Mononuclear cell (primary cell): ENCODE measurements around the gene RPA1. TPM values are rescaled to one million over a fixed set of nuclear protein-coding genes. Genes with fewer than 3 reads are reported as not detected.
"Not testable (repeated sequence)": the region's sequence is repeated elsewhere in the genome, so short reads cannot be mapped to it uniquely, and the experiment has no call there.

ENCODE experiments used
- H3K27me3 ChIP-seq: 2 replicates; pipeline ENCODE4 v1.6.0; 2011; ENCODE audit warnings: low read length, control low read depth; ENCODE audit not compliant: insufficient read depth
- H3K4me1 ChIP-seq: 2 replicates; pipeline ENCODE4 v1.5.1; 2011; ENCODE audit warnings: mild to moderate bottlenecking, low read length, control low read depth; ENCODE audit not compliant: insufficient read depth
- H3K4me3 ChIP-seq: 2 replicates; pipeline ENCODE4 v1.5.1; 2011; ENCODE audit warnings: mild to moderate bottlenecking, low read length, moderate library complexity
- H3K9me3 ChIP-seq: 2 replicates; pipeline ENCODE4 v1.5.1; 2011; ENCODE audit warnings: low read depth, mild to moderate bottlenecking, control low read depth, low read length
- total RNA-seq: library from RNA; depleted of rRNA; stranded (reverse); fragments of >200 nt; gene quantifications from one replicate; pipeline ENCODE4 v1.2.3, GENCODE V29; 2012

RPA1 gene
- total RNA-seq = 21.3 TPM

GRCh38 chr17:1829592-1830257 is at the start of gene RPA1, which contains the start of gene SMYD4:
RPA1 (plus strand) TSS chr17:1830005; CDS start chr17:1830094, 89 bp downstream.
SMYD4 (minus strand) TSS chr17:1829902; CDS start chr17:1827994, 1,908 bp downstream.
- peak within 1 kb of the TSS; percentile 74 for H3K4me3 ChIP-seq
- H3K4me1 ChIP-seq = peaks cover 42% of the 10 kb centered on the region
- H3K9me3 ChIP-seq = no peaks in the 10 kb centered on the region
- no peaks in the 10 kb centered on the region for H3K27me3 ChIP-seq

GRCh38 chr17:1782171-1782567 is 47.6 kb upstream of the RPA1 start:
- Histone ChIP-seq H3K4me1 (peaks cover 27% of the 10 kb centered on the region), H3K9me3 (no peaks in the 10 kb centered on the region), H3K4me3 (no peak overlapping the region), H3K27me3 (no peaks in the 10 kb centered on the region)

GRCh38 chr17:1783271-1783670 is 46.5 kb upstream of the RPA1 start:
- no peak overlapping the region for H3K4me3 ChIP-seq
- peaks cover 27% of the 10 kb centered on the region for H3K4me1 ChIP-seq
- no peaks in the 10 kb centered on the region for H3K27me3 ChIP-seq
- H3K9me3 ChIP-seq = no peaks in the 10 kb centered on the region

DNA sequence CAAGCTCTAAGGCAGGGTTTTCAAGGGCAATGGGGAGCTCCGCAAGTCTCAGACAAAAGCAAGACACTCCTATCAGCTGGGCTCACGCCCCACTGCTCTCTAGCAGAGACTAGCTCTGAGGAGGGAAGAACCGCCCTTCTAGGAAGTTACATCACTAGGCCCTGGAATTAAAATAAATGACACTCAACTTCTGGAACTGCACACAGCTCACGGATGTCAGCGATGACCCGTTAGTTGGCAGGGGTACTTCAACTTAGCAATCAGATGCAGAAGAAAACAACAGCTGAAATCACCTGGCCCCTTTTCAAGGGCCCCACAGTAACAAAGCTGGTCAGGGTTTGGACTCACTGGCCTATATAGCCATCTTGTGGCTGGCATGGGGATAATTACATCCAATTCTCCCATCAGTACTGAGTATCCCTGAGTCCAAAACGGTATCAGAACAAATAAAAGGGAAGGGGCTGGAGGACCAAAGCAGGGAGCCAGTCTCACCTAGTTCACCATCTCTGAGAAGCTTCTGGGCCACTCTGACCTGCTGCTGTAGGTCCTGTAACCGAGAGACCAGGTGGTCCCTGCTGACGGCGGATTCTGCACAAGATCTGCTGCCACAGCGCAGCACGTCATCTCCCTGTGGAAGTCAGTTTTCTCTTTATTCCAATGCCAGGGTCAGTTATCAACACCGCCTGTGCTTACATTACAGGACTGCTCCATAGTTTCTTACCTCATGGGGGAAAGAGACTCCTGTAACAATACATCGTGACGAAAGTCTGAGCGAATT is 45.8 kb upstream of the RPA1 start:
- H3K4me1 ChIP-seq = peaks cover 27% of the 10 kb centered on the region
- no peaks in the 10 kb centered on the region for H3K9me3 ChIP-seq
- no peak overlapping the region for H3K4me3 ChIP-seq
- H3K27me3 ChIP-seq = no peaks in the 10 kb centered on the region

DNA sequence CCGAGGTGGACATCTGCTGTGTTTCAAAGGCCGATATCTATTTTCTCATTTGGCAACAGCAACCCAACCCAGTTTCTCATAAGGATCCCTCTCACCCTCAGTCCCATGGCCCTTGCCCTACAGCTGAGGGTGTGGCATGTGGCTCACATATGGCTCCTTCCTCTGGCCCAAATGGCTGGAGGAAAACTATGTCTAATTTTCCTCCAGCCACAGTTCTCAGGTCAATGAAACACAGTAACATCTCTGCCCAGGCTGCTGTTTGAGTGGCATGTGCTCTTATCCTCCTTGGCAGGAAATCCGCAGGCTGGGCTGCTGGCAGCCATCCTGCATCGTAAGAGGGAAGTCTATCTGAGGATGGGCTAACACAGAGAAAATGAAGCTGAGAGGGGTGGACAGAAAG is 43.9 kb upstream of the RPA1 start:
- no peaks in the 10 kb centered on the region for H3K9me3 ChIP-seq
- H3K4me3 ChIP-seq = no peak overlapping the region
- H3K27me3 ChIP-seq = no peaks in the 10 kb centered on the region
- H3K4me1 ChIP-seq = peaks cover 27% of the 10 kb centered on the region

- peaks cover 27% of the 10 kb centered on the region for H3K4me1 ChIP-seq
These were observed 43.1 kb upstream of the RPA1 start for GRCh38 chr17:1786708-1787107.

DNA sequence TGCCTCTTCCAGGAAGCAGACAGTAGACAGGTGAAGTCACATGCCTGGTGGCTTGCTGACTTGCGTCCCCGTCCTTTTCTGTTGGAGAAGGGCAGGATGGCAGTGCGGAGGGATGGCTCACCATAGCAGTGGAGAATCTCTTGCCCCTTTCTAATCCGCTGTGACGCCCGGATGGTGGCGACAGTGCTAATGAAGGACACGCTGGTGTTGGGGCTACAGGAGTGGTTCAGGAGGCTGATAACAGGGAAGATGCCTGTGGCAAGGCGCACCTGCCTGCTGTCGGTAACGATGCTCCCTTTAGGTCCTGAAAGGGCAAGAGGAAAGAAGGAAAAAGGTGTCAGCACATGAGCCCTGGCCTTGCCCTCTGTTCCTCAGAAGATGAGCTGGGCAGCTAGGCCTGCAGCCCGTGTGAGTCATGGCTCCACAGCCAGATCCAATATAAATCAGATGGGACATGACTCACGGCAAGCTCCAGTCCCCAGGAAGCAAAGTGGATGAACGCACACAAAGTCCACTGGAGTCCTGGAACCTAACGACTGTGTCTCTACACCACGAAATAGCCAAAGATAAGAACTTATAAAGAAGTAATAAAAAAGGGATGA is 42.4 kb upstream of the RPA1 start:
- Histone ChIP-seq H3K4me3 (no peak overlapping the region), H3K27me3 (no peaks in the 10 kb centered on the region), H3K9me3 (no peaks in the 10 kb centered on the region), H3K4me1 (peaks cover 21% of the 10 kb centered on the region)

More at GRCh38 chr17:1786708-1787107, 43.1 kb upstream of the RPA1 start:
- no peak overlapping the region for H3K4me3 ChIP-seq
- no peaks in the 10 kb centered on the region for H3K27me3 ChIP-seq
- no peaks in the 10 kb centered on the region for H3K9me3 ChIP-seq

DNA sequence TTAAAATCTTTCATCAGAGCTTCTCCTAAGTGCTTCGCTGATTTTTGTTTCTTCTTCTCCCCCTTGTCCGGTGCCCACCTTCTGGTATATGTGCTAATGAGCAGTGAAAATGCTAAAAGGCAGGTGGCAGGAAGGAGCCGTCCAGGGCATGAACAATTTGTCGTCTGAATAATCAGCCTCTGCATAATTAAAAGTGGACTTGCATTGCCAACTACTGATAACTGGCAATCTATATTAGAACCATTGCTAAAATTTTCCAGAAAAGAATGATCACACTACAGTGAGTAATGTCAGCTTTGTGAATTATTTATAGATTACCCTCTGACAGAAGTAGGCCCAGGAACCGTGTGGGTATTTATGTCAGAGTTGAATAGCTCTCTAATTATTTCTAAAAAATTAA is 39.9 kb upstream of the RPA1 start:
- H3K4me3 ChIP-seq = no peak overlapping the region
- no peaks in the 10 kb centered on the region for H3K9me3 ChIP-seq
- H3K27me3 ChIP-seq = no peaks in the 10 kb centered on the region
- no peaks in the 10 kb centered on the region for H3K4me1 ChIP-seq

DNA sequence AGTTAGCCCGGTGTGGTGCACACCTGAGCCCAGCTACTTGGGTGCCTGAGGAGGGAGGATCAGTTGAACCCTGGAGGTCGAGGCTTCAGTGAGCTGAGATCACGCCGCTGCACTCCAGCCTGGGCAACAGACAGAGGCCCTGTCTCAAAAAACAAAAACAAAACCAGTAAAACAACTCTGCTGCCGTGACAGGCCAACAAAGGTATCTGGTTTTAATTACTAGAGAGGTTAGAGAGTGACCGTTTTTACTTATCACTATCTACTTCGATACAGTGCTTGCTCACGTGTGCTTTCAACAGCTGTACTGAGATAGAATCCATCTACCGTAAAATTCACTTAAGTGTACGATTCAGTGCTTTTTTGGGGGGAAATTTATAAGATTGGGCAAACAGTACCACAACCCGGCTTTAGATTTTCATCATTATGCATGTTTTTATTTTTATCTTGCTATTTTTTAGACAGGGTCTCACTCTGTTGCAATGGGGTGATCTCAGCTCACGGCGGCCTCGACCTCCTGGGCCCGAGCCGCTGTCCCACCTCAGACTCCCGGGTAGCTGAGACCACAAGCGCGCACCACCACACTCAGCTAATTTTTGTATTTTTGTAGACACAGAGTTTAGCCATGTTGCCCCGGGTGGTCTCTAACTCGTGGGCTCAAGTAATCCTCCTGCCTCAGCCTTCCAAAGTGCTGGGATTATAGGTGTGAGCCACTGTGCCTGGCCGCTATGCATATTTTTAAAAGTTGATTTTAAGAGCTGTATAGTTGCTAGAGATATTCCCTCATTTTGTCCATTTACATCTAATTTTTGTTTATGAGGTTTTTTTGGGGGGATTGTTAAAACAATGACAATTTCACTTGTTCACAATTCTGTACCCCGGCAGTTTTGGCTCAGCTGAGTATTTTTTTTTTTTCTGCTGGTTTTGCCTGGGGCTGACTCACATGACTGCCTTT is 37.0 kb upstream of the RPA1 start:
- H3K4me3 ChIP-seq = no peak overlapping the region
- H3K4me1 ChIP-seq = no peaks in the 10 kb centered on the region
- H3K9me3 ChIP-seq = no peaks in the 10 kb centered on the region
- no peaks in the 10 kb centered on the region for H3K27me3 ChIP-seq

- H3K9me3 ChIP-seq = no peaks in the 10 kb centered on the region
- no peak overlapping the region for H3K4me3 ChIP-seq
- no peaks in the 10 kb centered on the region for H3K4me1 ChIP-seq
- no peaks in the 10 kb centered on the region for H3K27me3 ChIP-seq
These were observed 36.4 kb upstream of the RPA1 start for GRCh38 chr17:1793447-1793806.

GRCh38 chr17:1796800-1797199 is 33.0 kb upstream of the RPA1 start:
- no peaks in the 10 kb centered on the region for H3K4me1 ChIP-seq
- no peak overlapping the region for H3K4me3 ChIP-seq
- no peaks in the 10 kb centered on the region for H3K9me3 ChIP-seq
- no peaks in the 10 kb centered on the region for H3K27me3 ChIP-seq

DNA sequence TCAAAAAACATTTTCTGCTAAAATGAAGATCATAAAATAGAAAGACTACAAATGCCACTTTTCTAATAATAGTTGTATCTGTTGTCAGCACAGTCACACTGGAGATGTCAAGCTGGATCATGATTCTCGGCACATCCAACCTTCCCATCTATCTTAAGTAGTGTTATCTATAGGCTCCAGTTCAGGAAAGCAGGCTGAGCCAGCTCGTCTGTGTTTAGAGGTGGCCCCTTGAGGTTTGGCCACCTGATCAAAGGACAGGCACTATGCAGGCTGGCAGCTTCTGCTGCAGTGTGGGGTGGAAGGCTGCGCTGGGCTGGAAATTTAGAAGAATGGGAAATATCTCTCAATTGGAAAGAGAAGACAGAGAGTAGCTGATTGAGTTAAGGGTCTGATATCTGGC is 32.5 kb upstream of the RPA1 start:
- Histone ChIP-seq H3K9me3 (no peaks in the 10 kb centered on the region), H3K27me3 (no peaks in the 10 kb centered on the region), H3K4me1 (no peaks in the 10 kb centered on the region), H3K4me3 (no peak overlapping the region)

DNA sequence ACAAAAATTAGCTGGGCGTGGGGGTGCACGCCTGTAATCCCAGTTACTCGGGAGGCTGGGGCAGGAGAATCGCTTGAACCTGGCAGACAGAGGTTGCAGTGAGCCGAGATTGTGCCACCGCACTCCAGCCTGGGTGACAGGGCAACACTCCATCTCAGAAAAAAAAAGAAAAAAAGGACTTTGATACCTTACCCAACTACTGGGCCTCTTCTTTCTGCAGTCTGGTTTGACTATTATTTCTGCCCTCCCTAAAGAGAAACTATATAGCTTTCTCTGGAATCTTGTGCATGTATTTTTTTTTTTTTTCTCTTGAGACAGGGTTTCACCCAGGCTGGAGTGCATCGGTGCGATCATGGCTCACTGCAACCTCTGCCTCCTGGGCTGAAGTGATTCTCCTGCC is 32.0 kb upstream of the RPA1 start:
- not testable (repeated sequence) for H3K9me3 ChIP-seq, H3K27me3 ChIP-seq, H3K4me3 ChIP-seq, H3K4me1 ChIP-seq

DNA sequence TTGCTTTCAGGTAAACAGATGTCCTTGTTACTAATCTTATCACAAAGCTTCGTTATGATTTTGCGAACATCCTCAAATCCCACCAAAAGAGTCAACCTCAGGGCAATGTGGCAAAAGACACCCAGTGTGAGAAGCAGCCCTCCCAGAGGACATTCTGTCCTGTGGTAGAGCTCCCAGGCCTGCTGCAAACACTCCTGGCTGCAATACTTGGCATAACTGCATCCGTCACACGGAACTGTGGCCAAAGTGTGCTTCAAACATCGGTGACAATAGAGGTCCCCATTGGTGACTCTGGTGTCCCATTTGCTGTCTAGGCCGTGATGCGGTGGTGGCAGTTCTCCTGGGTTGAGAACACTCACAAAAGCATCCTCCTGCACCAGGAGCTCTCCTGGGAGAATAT is 29.6 kb upstream of the RPA1 start:
- H3K9me3 ChIP-seq = no peaks in the 10 kb centered on the region
- H3K4me1 ChIP-seq = no peaks in the 10 kb centered on the region
- no peaks in the 10 kb centered on the region for H3K27me3 ChIP-seq
- H3K4me3 ChIP-seq = no peak overlapping the region

DNA sequence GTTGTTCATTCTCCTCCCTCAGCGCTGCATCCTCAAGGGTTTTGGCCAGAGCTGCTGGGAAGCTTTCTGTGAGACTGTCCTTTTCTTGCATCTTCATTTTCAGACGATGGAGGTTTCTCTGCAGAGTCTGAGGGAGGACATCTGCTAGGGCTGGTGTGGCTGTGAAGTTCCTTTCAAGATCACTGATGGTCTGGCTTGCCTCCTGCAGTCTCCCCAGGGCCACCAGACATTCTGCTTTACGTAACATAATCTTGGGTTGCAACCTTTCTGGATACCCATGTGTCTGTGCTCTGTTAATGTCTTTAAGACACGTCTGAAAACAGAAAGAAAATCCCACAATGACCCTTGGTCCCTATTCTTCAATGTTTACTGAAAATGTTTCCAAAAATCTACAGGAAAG is 29.1 kb upstream of the RPA1 start:
- no peaks in the 10 kb centered on the region for H3K9me3 ChIP-seq
- H3K4me3 ChIP-seq = no peak overlapping the region
- H3K4me1 ChIP-seq = no peaks in the 10 kb centered on the region
- no peaks in the 10 kb centered on the region for H3K27me3 ChIP-seq
